GM12878 (cell line): Measurements from ENCODE around the gene PXDC1. TPM values are rescaled to one million over a fixed set of nuclear protein-coding genes. Genes with fewer than 3 reads are reported as not detected.

Experiments used
- ATAC-seq: fragments of 200-7000 bp; cut with Tn5 transposase; 3 replicates; pipeline ENCODE4 v1.9.1; 2020; ENCODE audit warnings: mild to moderate bottlenecking, moderate library complexity
- BruUV-seq: library from RNA; stranded (reverse); fragments of 400-500 nt; replicated peaks from 2 replicates; lab custom pipeline; 2021; lab: Mats Ljungman, UMichigan
- CTCF ChIA-PET: fragments of 300-600 bp; sonication (Branson Sonifier 250); formaldehyde crosslinking; extraction: SDS; loops from one replicate; lab custom pipeline; 2021; ENCODE audit warnings: inconsistent platforms; lab: Yijun Ruan, JAX
- POLR2A ChIA-PET: fragments of 350-600 bp; formaldehyde crosslinking; extraction: SDS; loops from one replicate; lab custom pipeline; 2021; ENCODE audit warnings: inconsistent platforms; lab: Charles Lee
- RAD21 ChIA-PET: fragments of 300-600 bp; sonication (Branson Sonifier 250); formaldehyde crosslinking; loops from one replicate; lab custom pipeline; 2023; ENCODE audit warnings: antibody characterized with exemption; ENCODE audit not compliant: unreplicated experiment; lab: Charles Lee
- SMC1A ChIA-PET: fragments of 300-600 bp; sonication (Branson Sonifier 250); formaldehyde crosslinking; loops from one replicate; lab custom pipeline; 2023; ENCODE audit not compliant: unreplicated experiment, uncharacterized antibody; lab: Charles Lee
- DNase-seq: peaks from one replicate; pipeline ENCODE4 v3.0.0-alpha.2; 2011; ENCODE audit warnings: low read depth, low spot score
- FAIRE-seq: peaks from 3 replicates; lab custom pipeline; 2011; peaks lifted over from hg19 to GRCh38; lab: Jason Lieb, UNC
- H2AFZ ChIP-seq: 2 replicates; pipeline ENCODE4 v1.6.0; 2011; ENCODE audit warnings: low read depth, low read length, control low read depth; ENCODE audit not compliant: control insufficient read depth
- H3K27ac ChIP-seq: 2 replicates; pipeline ENCODE4 v1.5.1; 2011; ENCODE audit warnings: control low read depth; ENCODE audit not compliant: control insufficient read depth, insufficient read depth
- H3K27me3 ChIP-seq, 2 experiments: replicated peaks in 1 of 2; 2 replicates each; pipeline versions ENCODE4 v1.6.0 to v1.6.1; 2011; ENCODE audit warnings: low read length in 1 of 2; ENCODE audit not compliant: control insufficient read depth in 2 of 2, insufficient read depth in 2 of 2
- H3K36me3 ChIP-seq, 2 experiments: 2 replicates each; pipeline ENCODE4 v1.5.1; 2011; ENCODE audit warnings: low read length in 1 of 2; ENCODE audit not compliant: control insufficient read depth in 2 of 2, insufficient read depth in 2 of 2
- H3K4me1 ChIP-seq: 2 replicates; pipeline ENCODE4 v1.6.1; 2011; ENCODE audit warnings: mild to moderate bottlenecking, low read length, moderate library complexity, mixed read lengths; ENCODE audit not compliant: control insufficient read depth, insufficient read depth
- H3K4me2 ChIP-seq: 2 replicates; pipeline ENCODE4 v1.6.0; 2011; ENCODE audit warnings: control low read depth; ENCODE audit not compliant: control insufficient read depth, insufficient read depth
- H3K4me3 ChIP-seq: fragments of 200-600 bp; sonication (generic); 2 replicates; pipeline ENCODE4 v1.5.1; 2016
- H3K79me2 ChIP-seq: 2 replicates; pipeline ENCODE4 v1.6.0; 2011; ENCODE audit warnings: low read length; ENCODE audit not compliant: control insufficient read depth, insufficient read depth
- H3K9ac ChIP-seq: 2 replicates; pipeline ENCODE4 v1.8.0; 2011; ENCODE audit warnings: low read length, control low read depth, mixed read lengths; ENCODE audit not compliant: control insufficient read depth, insufficient read depth
- H3K9me3 ChIP-seq: replicated peaks from 3 replicates; pipeline ENCODE4 v1.5.1; 2011; ENCODE audit warnings: mild to moderate bottlenecking, low read length; ENCODE audit not compliant: control insufficient read depth, insufficient read depth
- H4K20me1 ChIP-seq: 2 replicates; pipeline ENCODE4 v1.6.0; 2011; ENCODE audit not compliant: control insufficient read depth, insufficient read depth
- BHLHE40 ChIP-seq, 2 experiments: fragments of 450-650 bp in 1 of 2; IDR thresholded peaks; 2 replicates each; pipeline ENCODE4 v1.6.1; 2011 to 2017; ENCODE audit warnings: low read depth in 2 of 2, borderline replicate concordance in 1 of 2, improper control_type of control experiment in 1 of 2, low read length in 1 of 2, mild to moderate bottlenecking in 1 of 2
- CREM ChIP-seq: IDR thresholded peaks from 2 replicates; pipeline ENCODE4 v1.6.1; 2014; ENCODE audit warnings: antibody characterized with exemption, low read depth
- DPF2 ChIP-seq: fragments of 450-650 bp; IDR thresholded peaks from 2 replicates; pipeline ENCODE4 v1.6.1; 2017; ENCODE audit warnings: mild to moderate bottlenecking
- HSF1 ChIP-seq: fragments of 150-350 bp; IDR thresholded peaks from 2 replicates; pipeline ENCODE4 v1.6.1; 2014; ENCODE audit warnings: mild to moderate bottlenecking, low read depth, low read length
- IKZF1 ChIP-seq: fragments of 450-650 bp; conservative IDR thresholded peaks from 2 replicates; pipeline ENCODE4 v1.6.1; 2017; ENCODE audit warnings: antibody characterized with exemption, mild to moderate bottlenecking
- IRF5 ChIP-seq: fragments of 450-650 bp; IDR thresholded peaks from 2 replicates; pipeline ENCODE4 v1.6.1; 2017; ENCODE audit warnings: borderline replicate concordance
- MEF2B ChIP-seq: fragments of 450-650 bp; IDR thresholded peaks from 2 replicates; pipeline ENCODE4 v1.6.1; 2018; ENCODE audit warnings: mild to moderate bottlenecking, moderate library complexity; ENCODE audit not compliant: partially characterized antibody, poor library complexity, severe bottlenecking
- MYB ChIP-seq: fragments of 150-350 bp; IDR thresholded peaks from 2 replicates; pipeline ENCODE4 v1.6.1; 2014; ENCODE audit warnings: mild to moderate bottlenecking, low read depth, low read length, borderline replicate concordance
- MYC ChIP-seq: IDR thresholded peaks from 2 replicates; pipeline ENCODE4 v1.6.1; 2011; ENCODE audit warnings: mild to moderate bottlenecking, low read length, moderate library complexity, inconsistent platforms; ENCODE audit not compliant: insufficient read depth, insufficient replicate concordance, insufficient read length, severe bottlenecking
- NKRF ChIP-seq: fragments of 450-650 bp; conservative IDR thresholded peaks from 2 replicates; pipeline ENCODE4 v1.6.1; 2017; ENCODE audit warnings: mild to moderate bottlenecking, moderate library complexity
- POU2F2 ChIP-seq: IDR thresholded peaks from 3 replicates; pipeline ENCODE4 v1.6.1; 2011; ENCODE audit warnings: low read depth, mild to moderate bottlenecking, low read length, borderline replicate concordance
- RAD51 ChIP-seq: fragments of 450-650 bp; IDR thresholded peaks from 2 replicates; pipeline ENCODE4 v1.6.1; 2016; ENCODE audit warnings: moderate library complexity, mild to moderate bottlenecking, inconsistent platforms
- SP1 ChIP-seq: IDR thresholded peaks from one replicate; pipeline ENCODE4 v1.6.1; 2011; ENCODE audit warnings: low read depth, low read length
- WGBS: methylation state at CpG from one replicate; pipeline ENCODE4 v1.1.6; 2016; ENCODE audit warnings: low lambda C conversion rate; ENCODE audit not compliant: insufficient replicate concordance, insufficient coverage; ENCODE audit errors: missing lambda C conversion rate; 5-methylcytosine and 5-hydroxymethylcytosine counted together
- in situ Hi-C: fragments of 300-500 bp; cut with MboI; formaldehyde crosslinking; loops from 9 replicates; pipeline ENCODE4 v1.14.3; 2018; ENCODE audit warnings: mixed read lengths
- intact Hi-C: fragments of 100-400 bp; cut with micrococcal nuclease; formaldehyde crosslinking; loops from one replicate; pipeline ENCODE4 v1.14.2; 2022; ENCODE audit not compliant: unreplicated experiment
- polyA plus RNA-seq, 11 experiments: library from polyadenylated mRNA; depleted of rRNA in 4 of 11; unstranded in 6 of 11; stranded (reverse) in 5 of 11; fragments of >200 nt; fragmentation: Nextera tagmentation in 4 of 11; fragmentation: Illumina TruSeq in 1 of 11; extraction: Ambion mirVana in 4 of 11; extraction: Trizol in 1 of 11; gene quantifications; 1 replicate in 1 of 11; 2 replicates in 10 of 11; pipeline versions ENCODE4 v1.2.1 to v1.2.3, GENCODE V29; 2011 to 2016; ENCODE audit warnings: inconsistent platforms in 2 of 11, missing spikeins in 2 of 11, low read depth in 1 of 11
- total RNA-seq, 4 experiments: library from RNA; depleted of rRNA in 3 of 4; stranded (reverse); fragments of >200 nt in 3 of 4; fragmentation: Illumina TruSeq in 1 of 4; extraction: Trizol in 1 of 4; gene quantifications; 2 replicates each; pipeline versions ENCODE4 v1.2.1 to v1.2.3, GENCODE V29; 2013 to 2021
- TF ChIP-seq, protein P1 (sequence below): IDR thresholded peaks from 2 replicates; pipeline ENCODE4 v1.6.1; 2011; ENCODE audit warnings: borderline replicate concordance, low read depth, mild to moderate bottlenecking, moderate library complexity, mixed read lengths, low read length; ENCODE audit not compliant: insufficient read depth; ENCODE audit errors: extremely low read length
- TF ChIP-seq, protein P2 (sequence below): fragments of 450-650 bp; IDR thresholded peaks from 2 replicates; pipeline ENCODE4 v1.6.1; 2016; ENCODE audit warnings: mild to moderate bottlenecking

The PXDC1 gene
- total and polyA plus RNA-seq, 10 of the 15 experiments (the other 5 are each of a cell fraction or from before 2014, with no cell fraction given), result 0.03 to 0.72 (median 0.32) TPM; not detected in 2

DNA sequence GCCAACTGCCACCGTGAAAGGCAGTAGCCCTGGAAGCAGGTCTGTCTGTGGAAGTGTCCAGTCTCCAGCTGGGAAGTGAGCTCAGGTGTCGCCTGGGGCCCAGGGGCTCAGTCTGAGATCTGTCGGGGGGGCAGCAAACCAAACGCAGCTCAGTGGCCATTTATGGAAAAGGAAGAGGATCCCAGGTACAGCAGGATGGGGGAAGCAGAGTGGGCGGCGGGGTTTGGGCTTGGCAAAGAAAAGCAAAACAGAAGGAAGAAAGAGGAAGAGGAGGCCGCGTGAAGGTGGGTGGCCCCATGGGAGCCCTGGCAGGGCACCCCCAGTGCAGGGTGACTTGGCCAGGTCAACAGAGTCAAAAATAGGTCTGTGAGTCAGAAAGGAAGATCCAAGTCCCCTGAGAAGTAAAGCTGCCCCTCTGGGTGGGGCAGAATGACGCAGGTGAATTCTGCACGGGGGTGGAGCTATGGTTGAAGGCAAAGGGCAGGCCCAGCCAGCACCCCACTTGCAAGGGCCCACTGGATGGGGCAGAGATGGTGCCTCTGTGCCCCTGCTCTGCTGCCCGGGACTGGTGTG, 5.3 kb downstream of the PXDC1 start:
- Histone ChIP-seq H4K20me1 (no peaks in the 10 kb centered on the region), H3K4me3 (no peak overlapping the region), H3K4me1 (peaks cover 8% of the 10 kb centered on the region), H3K4me2 (no peak overlapping the region), H3K9me3 (no peaks in the 10 kb centered on the region; the same call in 2 of the 3 replicates), H3K27me3 (peaks cover 8 to 13% of the 10 kb centered on the region in 2 experiments), H3K27ac (no peak overlapping the region), H3K9ac (no peak overlapping the region), H3K36me3 (no peaks in the 10 kb centered on the region), H2AFZ (peak overlapping the region; percentile 1; the same call in 1 of the 2 replicates), H3K79me2 (no peaks in the 10 kb centered on the region)
- intact Hi-C loops (loop anchor here (5.0 to 10.0 kb wide), 2 partner anchors 106 to 469 kb away; no protein-coding TSS in a partner anchor), in situ Hi-C loops (loop anchor here (5.0 kb wide), 2 partner anchors 241 to 411 kb away; no protein-coding TSS in a partner anchor)
- ChIA-PET RAD21 (interaction anchor here (0.6 to 1.7 kb wide), 8 partner anchors 67 to 409 kb away, joined by 3 to 9 read pairs (median 4); partner anchors contain the start of gene ECI2), POLR2A (interaction anchor here (0.6 kb wide), 1 partner anchor 88 kb away, joined by 3 read pairs; no protein-coding TSS in a partner anchor), CTCF (interaction anchor here (0.6 to 2.4 kb wide), 16 partner anchors 9 to 409 kb away, joined by 3 to 13 read pairs (median 4); partner anchors contain the start of gene FAM50B), SMC1A (interaction anchor here (0.8 to 1.4 kb wide), 7 partner anchors 50 to 408 kb away, joined by 3 to 4 read pairs (median 3); no protein-coding TSS in a partner anchor)
- peak; percentile 62 for ATAC-seq
- WGBS, result under 1% methylated on average over 11 of the region's 11 CpGs
- BruUV-seq, result no TSS peak
- no peak for FAIRE-seq
- DNase-seq, result peak; percentile 37
- 0 out of 2 replicates have a peak, but pooled peaks have one; percentile 34 for TF ChIP-seq CREM
- peak; percentile 54; the same call in 1 of the 2 replicates for TF ChIP-seq DPF2
- TF ChIP-seq HSF1, result no peak
- TF ChIP-seq, protein P1, sequence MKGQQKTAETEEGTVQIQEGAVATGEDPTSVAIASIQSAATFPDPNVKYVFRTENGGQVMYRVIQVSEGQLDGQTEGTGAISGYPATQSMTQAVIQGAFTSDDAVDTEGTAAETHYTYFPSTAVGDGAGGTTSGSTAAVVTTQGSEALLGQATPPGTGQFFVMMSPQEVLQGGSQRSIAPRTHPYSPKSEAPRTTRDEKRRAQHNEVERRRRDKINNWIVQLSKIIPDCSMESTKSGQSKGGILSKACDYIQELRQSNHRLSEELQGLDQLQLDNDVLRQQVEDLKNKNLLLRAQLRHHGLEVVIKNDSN, result no peak
- TF ChIP-seq MEF2B, result peak; percentile 96
- no peak for TF ChIP-seq RAD51
- no peak for TF ChIP-seq MYB
- no peak for TF ChIP-seq IRF5
- no peak for TF ChIP-seq MYC
- peak; percentile 70 for TF ChIP-seq IKZF1
- TF ChIP-seq, protein P2, sequence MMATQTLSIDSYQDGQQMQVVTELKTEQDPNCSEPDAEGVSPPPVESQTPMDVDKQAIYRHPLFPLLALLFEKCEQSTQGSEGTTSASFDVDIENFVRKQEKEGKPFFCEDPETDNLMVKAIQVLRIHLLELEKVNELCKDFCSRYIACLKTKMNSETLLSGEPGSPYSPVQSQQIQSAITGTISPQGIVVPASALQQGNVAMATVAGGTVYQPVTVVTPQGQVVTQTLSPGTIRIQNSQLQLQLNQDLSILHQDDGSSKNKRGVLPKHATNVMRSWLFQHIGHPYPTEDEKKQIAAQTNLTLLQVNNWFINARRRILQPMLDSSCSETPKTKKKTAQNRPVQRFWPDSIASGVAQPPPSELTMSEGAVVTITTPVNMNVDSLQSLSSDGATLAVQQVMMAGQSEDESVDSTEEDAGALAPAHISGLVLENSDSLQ, result no peak
- TF ChIP-seq POU2F2, result no peak
- TF ChIP-seq BHLHE40 (IDR thresholded peaks at IDR 0.05; ENCODE audit: borderline replicate concordance in 1 of 2, low read depth in 2 of 2, low read length in 1 of 2), result peak in 1 of 2 experiments; percentile 36; a peak in 1 of 4 replicates
- no peak for TF ChIP-seq NKRF
- TF ChIP-seq SP1, result peak; percentile 44
